Panc1 (cell line): ENCODE data around the gene RBM19. TPM values are rescaled to one million over a fixed set of nuclear protein-coding genes. Genes with fewer than 3 reads are reported as not detected.

Source experiments
- ATAC-seq: fragments of 200-7000 bp; cut with Tn5 transposase; 2 replicates; pipeline ENCODE4 v1.9.1; 2020; ENCODE audit warnings: mild to moderate bottlenecking, moderate library complexity
- BruUV-seq: library from RNA; stranded (reverse); fragments of 400-500 nt; replicated peaks from 2 replicates; lab custom pipeline; 2021; lab: Mats Ljungman, UMichigan
- CTCF ChIA-PET: fragments of 300-600 bp; sonication (Branson Sonifier 250); formaldehyde crosslinking; loops from one replicate; lab custom pipeline; 2022; ENCODE audit warnings: antibody characterized with exemption; lab: Charles Lee
- POLR2A ChIA-PET: fragments of 300-600 bp; sonication (Branson Sonifier 250); formaldehyde crosslinking; loops from one replicate; lab custom pipeline; 2022; ENCODE audit warnings: antibody characterized with exemption; lab: Charles Lee
- DNase-seq: peaks from one replicate; pipeline ENCODE4 v3.0.0-alpha.2; 2010; ENCODE audit warnings: low read depth, low spot score
- H3K27ac ChIP-seq: 2 replicates; pipeline ENCODE4 v1.5.1; 2011; ENCODE audit warnings: mild to moderate bottlenecking, low read length, inconsistent platforms
- H3K27me3 ChIP-seq: fragments of 200-500 bp; sonication (Bioruptor generic); 2 replicates; pipeline ENCODE4 v1.6.0; 2014; ENCODE audit warnings: low read length, inconsistent platforms; ENCODE audit not compliant: control insufficient read depth, insufficient read depth
- H3K36me3 ChIP-seq: fragments of 200-500 bp; sonication (Bioruptor generic); 2 replicates; pipeline ENCODE4 v1.5.1; 2014; ENCODE audit warnings: inconsistent platforms, mild to moderate bottlenecking, low read length, moderate library complexity; ENCODE audit not compliant: control insufficient read depth, insufficient read depth
- H3K4me1 ChIP-seq: 2 replicates; pipeline ENCODE4 v1.5.1; 2011; ENCODE audit warnings: inconsistent platforms, mild to moderate bottlenecking, low read length, moderate library complexity; ENCODE audit not compliant: control insufficient read depth, insufficient read depth
- H3K4me3 ChIP-seq, 2 experiments: 2 replicates each; pipeline ENCODE4 v1.5.1; 2011 to 2012; ENCODE audit warnings: low read depth in 2 of 2, low read length in 2 of 2, mild to moderate bottlenecking in 2 of 2, inconsistent platforms in 1 of 2, moderate library complexity in 1 of 2
- H3K9me3 ChIP-seq: fragments of 200-500 bp; sonication (Bioruptor generic); 2 replicates; pipeline ENCODE4 v1.5.1; 2014; ENCODE audit warnings: low read depth, mild to moderate bottlenecking, inconsistent platforms, low read length, moderate library complexity; ENCODE audit not compliant: control insufficient read depth, insufficient read depth
- POLR2AphosphoS5 ChIP-seq: IDR thresholded peaks from 2 replicates; pipeline ENCODE4 v1.6.1; 2012; ENCODE audit warnings: mild to moderate bottlenecking, low read depth, low read length, moderate library complexity
- SIN3A ChIP-seq: IDR thresholded peaks from 2 replicates; pipeline ENCODE4 v1.6.1; 2012; ENCODE audit warnings: low read depth, mild to moderate bottlenecking, low read length, moderate library complexity, borderline replicate concordance; ENCODE audit not compliant: insufficient read depth
- TCF7L2 ChIP-seq: IDR thresholded peaks from 2 replicates; pipeline ENCODE4 v1.6.1; 2011; ENCODE audit warnings: mild to moderate bottlenecking, low read depth, low read length, inconsistent platforms
- in situ Hi-C: cut with HindIII; loops from 2 replicates; pipeline ENCODE4 v1.10.0; 2016; ENCODE audit warnings: low sequenced_read_pairs, low pct_unique_long_range_greater_than_20kb
- intact Hi-C: fragments of 100-400 bp; cut with micrococcal nuclease; formaldehyde crosslinking; loops from one replicate; pipeline ENCODE4 v1.10.0; 2022; ENCODE audit not compliant: unreplicated experiment
- total RNA-seq: library from RNA; stranded (reverse); gene quantifications from one replicate; pipeline ENCODE4 v1.2.1, GENCODE V29; 2021; ENCODE audit not compliant: unreplicated experiment
- TF ChIP-seq, protein P1 (sequence below), 2 experiments: IDR thresholded peaks; 2 replicates each; pipeline ENCODE4 v1.6.1; 2011 to 2012; ENCODE audit warnings: low read depth in 2 of 2, control low read depth in 1 of 2, low read length in 1 of 2, mild to moderate bottlenecking in 1 of 2, moderate library complexity in 1 of 2; ENCODE audit not compliant: insufficient read depth in 1 of 2
- TF ChIP-seq, protein P2 (sequence below): fragments of 450-650 bp; IDR thresholded peaks from 2 replicates; pipeline ENCODE4 v1.5.1; 2017; ENCODE audit warnings: mild to moderate bottlenecking

The RBM19 gene
- total RNA-seq, 1 experiment from 2014 or later, result 44.8 TPM

DNA sequence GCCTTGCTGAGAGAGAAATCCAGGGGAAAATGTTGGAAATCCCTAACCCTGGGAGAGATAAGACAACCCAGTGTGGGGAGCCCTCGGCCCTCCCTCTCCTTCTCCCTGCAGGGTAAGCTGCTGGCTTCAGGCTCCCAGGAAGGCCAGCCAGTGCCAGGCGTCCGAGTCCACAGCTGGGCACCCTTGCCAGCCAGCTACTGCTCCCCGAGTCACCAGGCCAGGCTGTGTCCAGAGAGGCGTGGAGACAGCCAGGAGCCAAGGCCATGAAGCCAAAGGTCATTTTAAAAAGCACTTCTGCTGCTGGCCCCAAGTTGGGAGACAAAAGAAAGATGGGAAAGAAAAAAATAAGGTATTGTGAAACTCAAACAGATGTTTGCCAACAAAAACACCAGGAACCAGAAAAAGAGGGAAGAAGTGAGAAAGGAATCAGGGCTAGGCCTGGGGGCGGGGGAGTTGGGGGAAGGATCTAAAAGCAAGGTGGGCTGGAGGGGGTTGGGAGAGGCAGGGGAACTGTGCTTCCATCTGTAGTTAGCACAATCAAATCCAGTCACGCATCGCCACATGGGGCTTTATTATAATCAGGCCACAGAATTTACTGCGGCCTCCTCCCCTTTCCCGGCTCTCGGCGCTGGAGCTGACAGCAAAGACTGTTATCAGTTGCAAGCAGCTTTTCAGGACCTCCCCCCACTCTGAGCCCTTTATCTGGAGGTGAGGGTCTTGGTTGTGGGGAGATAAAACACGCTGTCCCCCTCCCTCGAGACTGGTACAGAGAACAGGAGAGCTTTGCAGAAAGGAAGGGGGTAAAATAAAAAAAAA is 33.5 kb downstream of the RBM19 start:
- H3K27me3 ChIP-seq, result no peaks in the 10 kb centered on the region
- BruUV-seq, result no TSS peak
- CTCF ChIA-PET, result no interaction called here
- TF ChIP-seq SIN3A, result no peak
- no peak for TF ChIP-seq POLR2AphosphoS5
- TF ChIP-seq, protein P1, sequence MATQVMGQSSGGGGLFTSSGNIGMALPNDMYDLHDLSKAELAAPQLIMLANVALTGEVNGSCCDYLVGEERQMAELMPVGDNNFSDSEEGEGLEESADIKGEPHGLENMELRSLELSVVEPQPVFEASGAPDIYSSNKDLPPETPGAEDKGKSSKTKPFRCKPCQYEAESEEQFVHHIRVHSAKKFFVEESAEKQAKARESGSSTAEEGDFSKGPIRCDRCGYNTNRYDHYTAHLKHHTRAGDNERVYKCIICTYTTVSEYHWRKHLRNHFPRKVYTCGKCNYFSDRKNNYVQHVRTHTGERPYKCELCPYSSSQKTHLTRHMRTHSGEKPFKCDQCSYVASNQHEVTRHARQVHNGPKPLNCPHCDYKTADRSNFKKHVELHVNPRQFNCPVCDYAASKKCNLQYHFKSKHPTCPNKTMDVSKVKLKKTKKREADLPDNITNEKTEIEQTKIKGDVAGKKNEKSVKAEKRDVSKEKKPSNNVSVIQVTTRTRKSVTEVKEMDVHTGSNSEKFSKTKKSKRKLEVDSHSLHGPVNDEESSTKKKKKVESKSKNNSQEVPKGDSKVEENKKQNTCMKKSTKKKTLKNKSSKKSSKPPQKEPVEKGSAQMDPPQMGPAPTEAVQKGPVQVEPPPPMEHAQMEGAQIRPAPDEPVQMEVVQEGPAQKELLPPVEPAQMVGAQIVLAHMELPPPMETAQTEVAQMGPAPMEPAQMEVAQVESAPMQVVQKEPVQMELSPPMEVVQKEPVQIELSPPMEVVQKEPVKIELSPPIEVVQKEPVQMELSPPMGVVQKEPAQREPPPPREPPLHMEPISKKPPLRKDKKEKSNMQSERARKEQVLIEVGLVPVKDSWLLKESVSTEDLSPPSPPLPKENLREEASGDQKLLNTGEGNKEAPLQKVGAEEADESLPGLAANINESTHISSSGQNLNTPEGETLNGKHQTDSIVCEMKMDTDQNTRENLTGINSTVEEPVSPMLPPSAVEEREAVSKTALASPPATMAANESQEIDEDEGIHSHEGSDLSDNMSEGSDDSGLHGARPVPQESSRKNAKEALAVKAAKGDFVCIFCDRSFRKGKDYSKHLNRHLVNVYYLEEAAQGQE (IDR thresholded peaks at IDR 0.05; ENCODE audit: insufficient read depth in 1 of 2, low read depth in 2 of 2, low read length in 1 of 2), result no peak
- TF ChIP-seq, protein P2, sequence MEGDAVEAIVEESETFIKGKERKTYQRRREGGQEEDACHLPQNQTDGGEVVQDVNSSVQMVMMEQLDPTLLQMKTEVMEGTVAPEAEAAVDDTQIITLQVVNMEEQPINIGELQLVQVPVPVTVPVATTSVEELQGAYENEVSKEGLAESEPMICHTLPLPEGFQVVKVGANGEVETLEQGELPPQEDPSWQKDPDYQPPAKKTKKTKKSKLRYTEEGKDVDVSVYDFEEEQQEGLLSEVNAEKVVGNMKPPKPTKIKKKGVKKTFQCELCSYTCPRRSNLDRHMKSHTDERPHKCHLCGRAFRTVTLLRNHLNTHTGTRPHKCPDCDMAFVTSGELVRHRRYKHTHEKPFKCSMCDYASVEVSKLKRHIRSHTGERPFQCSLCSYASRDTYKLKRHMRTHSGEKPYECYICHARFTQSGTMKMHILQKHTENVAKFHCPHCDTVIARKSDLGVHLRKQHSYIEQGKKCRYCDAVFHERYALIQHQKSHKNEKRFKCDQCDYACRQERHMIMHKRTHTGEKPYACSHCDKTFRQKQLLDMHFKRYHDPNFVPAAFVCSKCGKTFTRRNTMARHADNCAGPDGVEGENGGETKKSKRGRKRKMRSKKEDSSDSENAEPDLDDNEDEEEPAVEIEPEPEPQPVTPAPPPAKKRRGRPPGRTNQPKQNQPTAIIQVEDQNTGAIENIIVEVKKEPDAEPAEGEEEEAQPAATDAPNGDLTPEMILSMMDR, result no peak
- no peak for TF ChIP-seq TCF7L2
- intact Hi-C loops (no loop called here), in situ Hi-C loops (no loop called here)
- POLR2A ChIA-PET, result no interaction called here
- DNase-seq, result no peak
- H3K27ac ChIP-seq, result no peak overlapping the region
- H3K36me3 ChIP-seq, result no peaks in the 10 kb centered on the region
- H3K9me3 ChIP-seq, result no peaks in the 10 kb centered on the region
- no peaks in the 10 kb centered on the region for H3K4me1 ChIP-seq
- H3K4me3 ChIP-seq, result no peak overlapping the region
- ATAC-seq, result no peak

DNA sequence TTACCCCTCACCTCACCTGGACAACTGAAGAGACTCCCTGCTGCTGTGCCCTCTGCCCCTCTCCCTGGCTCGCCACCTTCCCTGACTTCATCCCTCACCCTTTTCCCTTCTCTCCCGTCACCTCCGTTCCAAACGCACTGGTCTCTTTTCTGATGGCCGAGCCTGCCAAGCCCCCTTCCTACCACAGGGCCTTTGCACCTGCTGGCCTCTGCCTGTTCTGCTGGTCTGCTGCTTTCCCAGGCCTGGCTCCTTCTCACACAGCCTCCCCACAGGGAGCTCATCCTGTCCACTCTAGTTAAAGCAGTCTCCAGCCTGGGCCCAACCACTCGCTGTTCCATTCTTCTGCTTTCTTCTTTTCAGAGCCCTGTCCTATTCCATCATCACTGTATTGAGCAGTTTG is 34.6 kb downstream of the RBM19 start:
- POLR2A ChIA-PET, result no interaction called here
- DNase-seq (no peak), ATAC-seq (no peak)
- TF ChIP-seq POLR2AphosphoS5 (no peak), SIN3A (no peak)
- no peaks in the 10 kb centered on the region for H3K36me3 ChIP-seq
- CTCF ChIA-PET, result no interaction called here
- in situ Hi-C loops (no loop called here), intact Hi-C loops (no loop called here)
- no peak overlapping the region for H3K27ac ChIP-seq
- no peaks in the 10 kb centered on the region for H3K27me3 ChIP-seq
- H3K9me3 ChIP-seq, result no peaks in the 10 kb centered on the region
- no peaks in the 10 kb centered on the region for H3K4me1 ChIP-seq
- no TSS peak for BruUV-seq
- H3K4me3 ChIP-seq, result no peak overlapping the region

DNA sequence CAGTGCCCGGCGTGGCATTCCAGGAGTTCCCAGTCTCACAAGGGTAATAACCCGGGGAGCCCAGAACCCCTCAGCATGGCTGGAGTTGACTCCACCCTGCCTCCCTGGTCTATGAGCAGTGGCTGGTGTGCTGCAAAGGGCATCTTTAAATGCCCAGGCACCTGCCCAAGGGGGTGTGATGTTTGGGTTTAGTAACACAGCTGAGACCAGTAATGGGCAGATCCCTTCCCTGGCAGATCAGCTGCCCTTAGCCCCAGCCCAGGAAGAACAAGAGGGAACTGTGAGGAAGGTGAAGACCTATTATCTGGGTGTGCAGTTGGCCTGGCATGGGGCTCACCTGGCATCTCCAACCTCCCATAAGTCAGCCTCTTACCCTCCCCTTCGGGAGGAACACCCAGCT is 35.9 kb downstream of the RBM19 start:
- Histone ChIP-seq H3K27me3 (no peaks in the 10 kb centered on the region), H3K4me3 (no peak overlapping the region), H3K4me1 (no peaks in the 10 kb centered on the region), H3K27ac (no peak overlapping the region), H3K9me3 (no peaks in the 10 kb centered on the region), H3K36me3 (no peaks in the 10 kb centered on the region; the same call in 1 of the 2 replicates)
- TF ChIP-seq SIN3A, result no peak
- TF ChIP-seq, protein P2, result no peak
- no peak for TF ChIP-seq POLR2AphosphoS5
- TF ChIP-seq, protein P1 (IDR thresholded peaks at IDR 0.05; ENCODE audit: insufficient read depth in 1 of 2, low read depth in 2 of 2, low read length in 1 of 2), result no peak
- TF ChIP-seq TCF7L2, result no peak
- in situ Hi-C loops, result no loop called here
- CTCF ChIA-PET, result no interaction called here
- intact Hi-C loops, result no loop called here
- POLR2A ChIA-PET, result no interaction called here
- DNase-seq (no peak), ATAC-seq (no peak)
- no TSS peak for BruUV-seq
